HCT116 (cell line): ENCODE data around the gene GALNT18. TPM values are rescaled to one million over a fixed set of nuclear protein-coding genes. Genes with fewer than 3 reads are reported as not detected.

Experiments used
- ATAC-seq: fragments of 200-7000 bp; cut with Tn5 transposase; 2 replicates; pipeline ENCODE4 v1.9.1; 2020; ENCODE audit warnings: mild to moderate bottlenecking, moderate library complexity
- BruUV-seq: library from RNA; stranded (reverse); fragments of 400-500 nt; replicated peaks from 2 replicates; lab custom pipeline; 2021; lab: Mats Ljungman, UMichigan
- CTCF ChIA-PET: fragments of 300-600 bp; sonication (Branson Sonifier 250); formaldehyde crosslinking; loops from one replicate; lab custom pipeline; 2021; ENCODE audit warnings: antibody characterized with exemption; lab: Charles Lee
- POLR2A ChIA-PET: fragments of 300-600, 350-600 bp; sonication (Branson Sonifier 250); formaldehyde crosslinking; loops from one replicate; lab custom pipeline; 2021; ENCODE audit warnings: antibody characterized with exemption; lab: Charles Lee
- RAD21 ChIA-PET, 2 experiments: fragments of 300-600 bp; sonication (Branson Sonifier 250); formaldehyde crosslinking; loops; one replicate each; lab custom pipeline; 2023; ENCODE audit warnings: low total read pairs in 2 of 2; ENCODE audit not compliant: uncharacterized antibody in 2 of 2, unreplicated experiment in 2 of 2, low non-redundant PET in 1 of 2; lab: Charles Lee
- DNase-seq: peaks from one replicate; pipeline ENCODE4 v3.0.0-alpha.2; 2010; ENCODE audit warnings: low read depth, low spot score
- H2AFZ ChIP-seq: fragments of 200-600 bp; shearing (Covaris generic), sonication (generic); 2 replicates; pipeline ENCODE4 v1.6.1; 2017; ENCODE audit warnings: low read depth, mixed run types, mixed read lengths, antibody characterized with exemption, low read length; ENCODE audit not compliant: poor library complexity, severe bottlenecking
- H3K27ac ChIP-seq: 2 replicates; pipeline ENCODE4 v1.5.1; 2012; ENCODE audit warnings: low read depth, low read length
- H3K27me3 ChIP-seq: fragments of 200-600 bp; sonication (generic); 2 replicates; pipeline ENCODE4 v1.6.1; 2016; ENCODE audit warnings: mixed run types, low read length, mixed read lengths; ENCODE audit not compliant: insufficient read depth
- H3K36me3 ChIP-seq, 2 experiments: fragments of 200-500 bp in 1 of 2; fragments of 200-600 bp in 1 of 2; sonication (Bioruptor generic) in 1 of 2; sonication (generic) in 1 of 2; 2 replicates each; pipeline versions ENCODE4 v1.5.1 to v1.6.1; 2014 to 2016; ENCODE audit warnings: low read length in 2 of 2, inconsistent platforms in 1 of 2, mixed read lengths in 1 of 2, mixed run types in 1 of 2; ENCODE audit not compliant: insufficient read depth in 2 of 2, control insufficient read depth in 1 of 2
- H3K4me1 ChIP-seq, 2 experiments: fragments of 200-600 bp in 1 of 2; sonication (generic) in 1 of 2; 2 replicates each; pipeline versions ENCODE4 v1.5.1 to v1.6.1; 2012 to 2017; ENCODE audit warnings: low read length in 2 of 2, inconsistent platforms in 1 of 2, mild to moderate bottlenecking in 1 of 2, mixed read lengths in 1 of 2, mixed run types in 1 of 2, moderate library complexity in 1 of 2; ENCODE audit not compliant: insufficient read depth in 2 of 2, control insufficient read depth in 1 of 2
- H3K4me2 ChIP-seq: fragments of 200-600 bp; sonication (generic); 2 replicates; pipeline ENCODE4 v1.6.1; 2017; ENCODE audit warnings: mixed run types, low read length, mixed read lengths
- H3K4me3 ChIP-seq, 2 experiments: fragments of 200-600 bp in 1 of 2; sonication (generic) in 1 of 2; replicated peaks in 1 of 2; 2 replicates each; pipeline ENCODE4 v1.5.1; 2011 to 2016; ENCODE audit warnings: low read length in 2 of 2, control low read depth in 1 of 2, low read depth in 1 of 2, mild to moderate bottlenecking in 1 of 2, mixed read lengths in 1 of 2, mixed run types in 1 of 2
- H3K79me2 ChIP-seq: fragments of 200-600 bp; sonication (generic); 2 replicates; pipeline ENCODE4 v1.6.1; 2017; ENCODE audit warnings: mild to moderate bottlenecking, mixed run types, low read length, moderate library complexity, mixed read lengths; ENCODE audit not compliant: insufficient read depth
- H3K9ac ChIP-seq: fragments of 200-600 bp; sonication (generic); 2 replicates; pipeline ENCODE4 v1.6.1; 2016; ENCODE audit warnings: low read length, mixed read lengths
- H3K9me2 ChIP-seq: fragments of 200-600 bp; sonication (generic), shearing (Covaris generic); 2 replicates; pipeline ENCODE4 v1.6.1; 2017; ENCODE audit warnings: mixed run types, mild to moderate bottlenecking, moderate library complexity; ENCODE audit not compliant: insufficient read depth
- H3K9me3 ChIP-seq, 2 experiments: fragments of 200-500 bp in 1 of 2; fragments of 200-600 bp in 1 of 2; sonication (Bioruptor generic) in 1 of 2; sonication (generic) in 1 of 2; 2 replicates each; pipeline ENCODE4 v1.6.1; 2014 to 2017; ENCODE audit warnings: low read length in 2 of 2, mixed read lengths in 2 of 2, inconsistent platforms in 1 of 2, low read depth in 1 of 2, mild to moderate bottlenecking in 1 of 2, mixed run types in 1 of 2, moderate library complexity in 1 of 2; ENCODE audit not compliant: control insufficient read depth in 1 of 2, insufficient read depth in 1 of 2
- H4K20me1 ChIP-seq: fragments of 200-600 bp; sonication (generic), shearing (Covaris generic); 2 replicates; pipeline ENCODE4 v1.6.1; 2017; ENCODE audit warnings: mixed run types, mild to moderate bottlenecking, moderate library complexity; ENCODE audit not compliant: insufficient read depth
- EGR1 ChIP-seq: IDR thresholded peaks from 2 replicates; pipeline ENCODE4 v1.6.1; 2012; ENCODE audit warnings: low read depth
- ELF1 ChIP-seq: IDR thresholded peaks from 2 replicates; pipeline ENCODE4 v1.6.1; 2012; ENCODE audit warnings: low read depth, borderline replicate concordance
- EZH2 ChIP-seq: fragments of 200-600 bp; sonication (generic); IDR thresholded peaks from 2 replicates; pipeline ENCODE4 v1.6.1; 2017; ENCODE audit warnings: antibody characterized with exemption, mixed run types
- EZH2phosphoT487 ChIP-seq: fragments of 200-600 bp; IDR thresholded peaks from 2 replicates; pipeline ENCODE4 v1.6.1; 2018; ENCODE audit warnings: antibody characterized with exemption, borderline replicate concordance
- MAX ChIP-seq: IDR thresholded peaks from 2 replicates; pipeline ENCODE4 v1.6.1; 2012
- RAD21 ChIP-seq: IDR thresholded peaks from 2 replicates; pipeline ENCODE4 v1.6.1; 2012; ENCODE audit warnings: low read depth, mild to moderate bottlenecking
- SIN3A ChIP-seq: IDR thresholded peaks from 2 replicates; pipeline ENCODE4 v1.6.1; 2012; ENCODE audit warnings: low read depth
- SP1 ChIP-seq: IDR thresholded peaks from 2 replicates; pipeline ENCODE4 v1.6.1; 2012; ENCODE audit warnings: low read depth
- ZBTB33 ChIP-seq: IDR thresholded peaks from 2 replicates; pipeline ENCODE4 v1.6.1; 2011; ENCODE audit warnings: mild to moderate bottlenecking, low read length, moderate library complexity; ENCODE audit not compliant: insufficient replicate concordance; ENCODE audit errors: extremely low read depth
- ZFX ChIP-seq: fragments of 450-650 bp; IDR thresholded peaks from 2 replicates; pipeline ENCODE4 v1.6.1; 2017
- intact Hi-C: fragments of 100-400 bp; cut with micrococcal nuclease; formaldehyde crosslinking; loops from 2 replicates; pipeline ENCODE4 v1.10.0; 2022
- total RNA-seq: library from RNA; stranded (reverse); gene quantifications from one replicate; pipeline ENCODE4 v1.2.1, GENCODE V29; 2021; ENCODE audit not compliant: unreplicated experiment

Gene GALNT18
- total RNA-seq, 1 experiment from 2014 or later: 19.9 TPM

GRCh38 chr11:11329062-11329806 lies 292.6 kb downstream of the GALNT18 start:
- Histone ChIP-seq H3K36me3 (0 out of 4 replicates have a peak, but pooled peaks cover 0 to 11% of the 10 kb centered on the region in 2 experiments), H3K27me3 (no peaks in the 10 kb centered on the region), H3K27ac (no peak overlapping the region), H4K20me1 (no peaks in the 10 kb centered on the region), H3K4me1 (no peaks in the 10 kb centered on the region), H3K4me3 (no peak overlapping the region), H2AFZ (no peak overlapping the region), H3K4me2 (no peak overlapping the region), H3K9me2 (no peaks in the 10 kb centered on the region), H3K9ac (no peak overlapping the region), H3K9me3 (no peaks in the 10 kb centered on the region), H3K79me2 (no peaks in the 10 kb centered on the region)
- TF ChIP-seq RAD21: no peak
- no peak for TF ChIP-seq ELF1
- TF ChIP-seq SIN3A: no peak
- no peak for TF ChIP-seq EZH2
- TF ChIP-seq MAX: no peak
- TF ChIP-seq SP1: no peak
- no peak for TF ChIP-seq ZFX
- TF ChIP-seq EGR1: no peak
- no peak for TF ChIP-seq EZH2phosphoT487
- no peak for TF ChIP-seq ZBTB33
- RAD21 ChIA-PET: no interaction called here
- CTCF ChIA-PET: no interaction called here
- no TSS peak for BruUV-seq
- DNase-seq (no peak), ATAC-seq (no peak)
- POLR2A ChIA-PET: no interaction called here
- intact Hi-C loops: no loop called here
